Measurements from ENCODE around the gene OIP5. TPM values are rescaled to one million over a fixed set of nuclear protein-coding genes. Genes with fewer than 3 reads are reported as not detected.

Gene OIP5
- polyA plus RNA-seq (2013, experiment 1 of 2): 1.3 TPM
- polyA plus RNA-seq (2013, experiment 2 of 2): 1.4 TPM

DNA sequence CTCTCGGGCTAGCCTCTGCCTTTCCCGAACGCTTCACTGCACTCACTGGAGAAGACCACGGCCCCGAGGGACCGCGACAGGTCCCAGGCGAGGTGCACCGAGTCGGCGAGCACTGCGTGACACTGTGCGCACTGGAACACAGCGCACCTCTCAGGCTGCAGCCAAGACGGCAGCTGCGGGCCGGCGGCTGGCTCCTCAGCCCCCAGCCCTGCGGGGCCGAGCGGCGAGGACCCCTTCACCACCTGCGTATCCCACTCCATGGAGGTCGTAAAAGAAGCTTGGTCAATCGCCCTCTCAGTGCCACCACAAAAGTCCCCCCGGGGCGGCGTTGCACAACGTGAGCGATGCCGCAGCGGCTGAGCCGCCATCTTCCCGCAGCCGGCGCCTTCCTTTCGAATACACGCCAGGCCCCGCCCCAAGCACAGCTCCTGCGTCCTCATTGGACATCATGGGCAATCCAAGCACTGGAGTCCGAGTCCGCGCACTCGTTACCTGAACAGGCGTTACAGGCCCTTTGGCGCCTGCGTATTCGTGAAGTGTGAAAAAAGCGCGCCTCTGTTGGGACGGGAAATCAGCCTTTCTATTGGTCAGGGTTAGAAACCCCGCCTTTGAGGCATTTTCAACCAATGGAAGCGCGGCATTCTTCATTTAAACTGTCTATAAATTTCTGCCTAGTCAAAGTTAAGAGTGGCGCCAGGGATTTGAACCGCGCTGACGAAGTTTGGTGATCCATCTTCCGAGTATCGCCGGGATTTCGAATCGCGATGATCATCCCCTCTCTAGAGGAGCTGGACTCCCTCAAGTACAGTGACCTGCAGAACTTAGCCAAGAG, at the start of gene OIP5, which contains the start of gene NUSAP1:
Gene OIP5, minus strand, starts transcription at position 398 of the 832 bp plus-strand sequence. Its CDS starts 30 bp downstream, at position 368.
Gene NUSAP1, plus strand, starts transcription at position 688 of the 832 bp plus-strand sequence. Its CDS starts 77 bp downstream, at position 765.
- Histone ChIP-seq H4K91ac (ENCODE audit: low read length) (peak within 1 kb of the TSS; percentile 71), H4K8ac (ENCODE audit: low read length) (peak within 1 kb of the TSS; percentile 36), H2BK120ac (ENCODE audit: low read depth, low read length) (no peak within 1 kb of the TSS), H3K36me3 (ENCODE audit: control insufficient read depth in 1 of 2, insufficient read depth in 2 of 2, low read depth in 1 of 2, low read length in 2 of 2) (no peaks in the 10 kb centered on the region), H3K9me3 (ENCODE audit: control insufficient read depth, low read length) (no peaks in the 10 kb centered on the region), H3K27me3 (ENCODE audit: control insufficient read depth in 1 of 2, insufficient read depth in 1 of 2, low read length in 2 of 2) (no peaks in the 10 kb centered on the region), H3K18ac (ENCODE audit: low read depth in 1 of 2, low read length in 2 of 2) (peak within 1 kb of the TSS; percentile 49 to 61), H3K4me1 (ENCODE audit: control insufficient read depth, insufficient read depth, low read depth, low read length) (peaks cover 5% of the 10 kb centered on the region), H3K23ac (ENCODE audit: low read length in 2 of 2) (no peak within 1 kb of the TSS), H3K4me2 (ENCODE audit: low read length, poor library complexity, severe bottlenecking) (peak within 1 kb of the TSS; percentile 91), H2AK5ac (ENCODE audit: low read length, severe bottlenecking) (no peak within 1 kb of the TSS), H2BK15ac (ENCODE audit: low read depth, poor library complexity, severe bottlenecking) (no peak within 1 kb of the TSS), H3K4ac (ENCODE audit: low read depth in 1 of 2, low read length in 2 of 2) (no peak within 1 kb of the TSS), H3K9ac (ENCODE audit: low read length) (peak within 1 kb of the TSS; percentile 86), H3K14ac (ENCODE audit: low read length in 2 of 2) (peak within 1 kb of the TSS in 1 of 2 experiments; percentile 44), H2BK12ac (ENCODE audit: low read length in 2 of 2) (no peak within 1 kb of the TSS), H3K4me3 (ENCODE audit: insufficient read depth in 1 of 2, low read depth in 1 of 2, low read length in 2 of 2) (peak within 1 kb of the TSS; percentile 98 to 99), H2AFZ (ENCODE audit: low read depth, low read length) (peak within 1 kb of the TSS; percentile 100), H3K79me1 (replicated peaks; ENCODE audit: low read length, poor library complexity, severe bottlenecking) (peaks cover 7% of the 10 kb centered on the region), H2BK5ac (ENCODE audit: low read depth, low read length, poor library complexity, severe bottlenecking) (no peak within 1 kb of the TSS), H3K27ac (ENCODE audit: low read length, poor library complexity, severe bottlenecking) (peak within 1 kb of the TSS; percentile 49)
- DNase-seq: peak; percentile 100
- WGBS: under 1% methylated on average over 64 of the region's 64 CpGs

DNA sequence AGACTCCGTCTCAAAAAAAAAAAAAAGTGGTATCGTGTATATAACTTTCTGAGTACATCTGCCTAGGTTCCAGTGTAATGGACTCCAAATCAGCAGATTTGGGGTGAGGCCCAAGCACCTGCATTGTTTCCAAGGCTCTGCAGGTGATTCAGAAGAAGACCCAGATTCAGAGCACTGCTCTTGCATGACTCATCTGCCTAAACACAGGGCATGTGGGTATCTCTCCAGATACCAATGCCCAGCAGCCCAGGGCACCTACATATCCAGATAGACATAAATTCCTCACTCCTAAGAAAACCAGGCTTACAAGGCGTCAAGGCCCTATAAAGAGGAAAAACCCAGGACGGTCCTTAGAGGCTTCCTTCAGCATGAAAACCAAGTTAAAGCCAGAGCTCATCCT, 45.6 kb upstream of the OIP5 start:
- H3K23ac ChIP-seq (ENCODE audit: low read length in 2 of 2): no peak overlapping the region
- H3K18ac ChIP-seq (ENCODE audit: low read depth in 1 of 2, low read length in 2 of 2): no peak overlapping the region
- no peak overlapping the region for H4K8ac ChIP-seq (ENCODE audit: low read length)
- H3K14ac ChIP-seq (ENCODE audit: low read length in 2 of 2): no peak overlapping the region
- H3K9me3 ChIP-seq (ENCODE audit: control insufficient read depth, low read length): no peaks in the 10 kb centered on the region
- no peak overlapping the region for H2BK5ac ChIP-seq (ENCODE audit: low read depth, low read length, poor library complexity, severe bottlenecking)
- H2BK12ac ChIP-seq (ENCODE audit: low read length in 2 of 2): no peak overlapping the region
- H3K27ac ChIP-seq (ENCODE audit: low read length, poor library complexity, severe bottlenecking): no peak overlapping the region
- H2BK15ac ChIP-seq (ENCODE audit: low read depth, poor library complexity, severe bottlenecking): no peak overlapping the region
- H2AK5ac ChIP-seq (ENCODE audit: low read length, severe bottlenecking): no peak overlapping the region
- H3K4me2 ChIP-seq (ENCODE audit: low read length, poor library complexity, severe bottlenecking): no peak overlapping the region
- H3K4me3 ChIP-seq (ENCODE audit: insufficient read depth in 1 of 2, low read depth in 1 of 2, low read length in 2 of 2): no peak overlapping the region
- 97% methylated on average over 4 of the region's 4 CpGs for WGBS
- no peak overlapping the region for H4K91ac ChIP-seq (ENCODE audit: low read length)
- H2BK120ac ChIP-seq (ENCODE audit: low read depth, low read length): no peak overlapping the region
- no peak overlapping the region for H2AFZ ChIP-seq (ENCODE audit: low read depth, low read length)
- H3K9ac ChIP-seq (ENCODE audit: low read length): no peak overlapping the region
- H3K4me1 ChIP-seq (ENCODE audit: control insufficient read depth, insufficient read depth, low read depth, low read length): no peaks in the 10 kb centered on the region
- no peaks in the 10 kb centered on the region for H3K27me3 ChIP-seq (ENCODE audit: control insufficient read depth in 1 of 2, insufficient read depth in 1 of 2, low read length in 2 of 2)
- DNase-seq: no peak
- no peak overlapping the region for H3K4ac ChIP-seq (ENCODE audit: low read depth in 1 of 2, low read length in 2 of 2)
- H3K36me3 ChIP-seq (ENCODE audit: control insufficient read depth in 1 of 2, insufficient read depth in 2 of 2, low read depth in 1 of 2, low read length in 2 of 2): peaks cover 3 to 13% of the 10 kb centered on the region in 2 experiments
- H3K79me1 ChIP-seq (replicated peaks; ENCODE audit: low read length, poor library complexity, severe bottlenecking): peaks cover 3% of the 10 kb centered on the region

DNA sequence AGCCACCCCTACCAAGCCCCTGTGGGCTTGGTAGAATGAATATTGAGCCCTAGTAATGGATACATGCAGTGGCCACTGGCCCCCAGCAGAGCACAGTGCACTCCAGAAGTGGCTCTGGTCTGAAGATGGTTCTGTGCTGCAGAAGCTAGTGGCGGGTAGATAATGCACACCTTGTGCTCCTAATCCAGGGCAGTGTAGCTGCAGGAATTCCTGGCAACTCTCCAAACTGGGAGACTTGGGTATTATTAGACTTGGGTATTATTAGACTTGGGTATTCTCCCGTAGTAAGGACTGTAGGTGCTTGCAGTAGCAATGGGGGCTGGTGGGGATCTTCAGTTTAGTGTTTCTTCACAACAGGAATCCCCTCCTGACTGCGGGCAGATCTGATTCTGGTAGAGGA, 35.0 kb upstream of the OIP5 start:
- Histone ChIP-seq H2AK5ac (ENCODE audit: low read length, severe bottlenecking) (no peak overlapping the region), H4K8ac (ENCODE audit: low read length) (no peak overlapping the region)

DNA sequence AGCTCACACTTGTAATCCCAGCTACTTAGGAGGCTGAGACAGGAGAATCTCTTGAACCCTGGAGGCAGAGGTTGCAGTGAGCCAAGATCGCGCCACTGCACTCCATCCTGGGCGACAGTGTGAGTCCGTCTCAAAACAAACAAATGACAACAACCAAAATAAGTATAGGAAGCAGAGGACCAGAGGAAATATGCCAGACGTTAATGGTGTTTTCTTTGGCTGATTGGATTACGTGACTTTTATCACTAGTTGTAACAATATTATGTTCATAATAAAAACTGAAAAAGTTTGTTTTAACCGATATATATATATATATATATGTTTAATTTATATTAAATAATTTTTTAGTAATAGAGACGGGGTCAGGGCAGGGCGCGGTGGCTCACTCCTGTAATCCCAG, 22.0 kb upstream of the OIP5 start:
- no peak overlapping the region for H3K4me2 ChIP-seq (ENCODE audit: low read length, poor library complexity, severe bottlenecking)
- WGBS: 99% methylated on average over 6 of the region's 10 CpGs

More for the DNA sequence above, 35.0 kb upstream of the OIP5 start:
- Histone ChIP-seq H2AFZ (ENCODE audit: low read depth, low read length) (no peak overlapping the region), H3K9ac (ENCODE audit: low read length) (no peak overlapping the region), H2BK5ac (ENCODE audit: low read depth, low read length, poor library complexity, severe bottlenecking) (no peak overlapping the region), H3K4me1 (ENCODE audit: control insufficient read depth, insufficient read depth, low read depth, low read length) (no peaks in the 10 kb centered on the region), H3K14ac (ENCODE audit: low read length in 2 of 2) (no peak overlapping the region), H2BK12ac (ENCODE audit: low read length in 2 of 2) (no peak overlapping the region), H3K4me3 (ENCODE audit: insufficient read depth in 1 of 2, low read depth in 1 of 2, low read length in 2 of 2) (no peak overlapping the region), H4K91ac (ENCODE audit: low read length) (no peak overlapping the region), H2BK15ac (ENCODE audit: low read depth, poor library complexity, severe bottlenecking) (no peak overlapping the region), H3K27ac (ENCODE audit: low read length, poor library complexity, severe bottlenecking) (no peak overlapping the region), H3K9me3 (ENCODE audit: control insufficient read depth, low read length) (no peaks in the 10 kb centered on the region), H3K27me3 (ENCODE audit: control insufficient read depth in 1 of 2, insufficient read depth in 1 of 2, low read length in 2 of 2) (no peaks in the 10 kb centered on the region), H3K4ac (ENCODE audit: low read depth in 1 of 2, low read length in 2 of 2) (no peak overlapping the region), H3K18ac (ENCODE audit: low read depth in 1 of 2, low read length in 2 of 2) (no peak overlapping the region), H3K36me3 (ENCODE audit: control insufficient read depth in 1 of 2, insufficient read depth in 2 of 2, low read depth in 1 of 2, low read length in 2 of 2) (peaks cover 10% of the 10 kb centered on the region in 2 experiments), H3K4me2 (ENCODE audit: low read length, poor library complexity, severe bottlenecking) (no peak overlapping the region), H3K79me1 (replicated peaks; ENCODE audit: low read length, poor library complexity, severe bottlenecking) (peaks cover 10% of the 10 kb centered on the region), H2BK120ac (ENCODE audit: low read depth, low read length) (no peak overlapping the region), H3K23ac (ENCODE audit: low read length in 2 of 2) (no peak overlapping the region)
- WGBS: 99% methylated on average over 3 of the region's 3 CpGs
- DNase-seq: no peak

More for the DNA sequence above, 22.0 kb upstream of the OIP5 start:
- H2BK5ac ChIP-seq (ENCODE audit: low read depth, low read length, poor library complexity, severe bottlenecking): no peak overlapping the region
- H3K4me1 ChIP-seq (ENCODE audit: control insufficient read depth, insufficient read depth, low read depth, low read length): no peaks in the 10 kb centered on the region
- no peak overlapping the region for H3K9ac ChIP-seq (ENCODE audit: low read length)
- H3K14ac ChIP-seq (ENCODE audit: low read length in 2 of 2): no peak overlapping the region
- H2BK15ac ChIP-seq (ENCODE audit: low read depth, poor library complexity, severe bottlenecking): no peak overlapping the region
- no peak overlapping the region for H3K18ac ChIP-seq (ENCODE audit: low read depth in 1 of 2, low read length in 2 of 2)
- no peak overlapping the region for H2AFZ ChIP-seq (ENCODE audit: low read depth, low read length)
- no peaks in the 10 kb centered on the region for H3K27me3 ChIP-seq (ENCODE audit: control insufficient read depth in 1 of 2, insufficient read depth in 1 of 2, low read length in 2 of 2)
- no peak overlapping the region for H2BK12ac ChIP-seq (ENCODE audit: low read length in 2 of 2)
- H4K91ac ChIP-seq (ENCODE audit: low read length): no peak overlapping the region
- peaks cover 0 to 26% of the 10 kb centered on the region in 2 experiments for H3K36me3 ChIP-seq (ENCODE audit: control insufficient read depth in 1 of 2, insufficient read depth in 2 of 2, low read depth in 1 of 2, low read length in 2 of 2)
- no peak overlapping the region for H3K27ac ChIP-seq (ENCODE audit: low read length, poor library complexity, severe bottlenecking)
- no peak overlapping the region for H4K8ac ChIP-seq (ENCODE audit: low read length)
- H3K4ac ChIP-seq (ENCODE audit: low read depth in 1 of 2, low read length in 2 of 2): no peak overlapping the region
- H3K9me3 ChIP-seq (ENCODE audit: control insufficient read depth, low read length): no peaks in the 10 kb centered on the region
- H3K23ac ChIP-seq (ENCODE audit: low read length in 2 of 2): no peak overlapping the region
- no peak for DNase-seq
- no peak overlapping the region for H3K4me3 ChIP-seq (ENCODE audit: insufficient read depth in 1 of 2, low read depth in 1 of 2, low read length in 2 of 2)
- no peak overlapping the region for H2BK120ac ChIP-seq (ENCODE audit: low read depth, low read length)
- no peak overlapping the region for H2AK5ac ChIP-seq (ENCODE audit: low read length, severe bottlenecking)
- no peaks in the 10 kb centered on the region for H3K79me1 ChIP-seq (replicated peaks; ENCODE audit: low read length, poor library complexity, severe bottlenecking)

Data from mesenchymal stem cell (in vitro differentiated cells and primary cell).